Astrocyte (in vitro differentiated cells and primary cell): Measurements from ENCODE around the gene PXDN.
"Not testable (repeated sequence)": the region's sequence is repeated elsewhere in the genome, so short reads cannot be mapped to it uniquely, and the experiment has no call there.

Experiments
- CTCF ChIP-seq: IDR thresholded peaks from 2 replicates; pipeline ENCODE4 v1.5.1; 2011; ENCODE audit warnings: low read depth, mild to moderate bottlenecking, inconsistent platforms, low read length, moderate library complexity; ENCODE audit not compliant: insufficient read depth
- EZH2 ChIP-seq: IDR thresholded peaks from 2 replicates; pipeline ENCODE4 v1.6.1; 2012; ENCODE audit warnings: mild to moderate bottlenecking, low read length, inconsistent platforms; ENCODE audit not compliant: insufficient read depth

GRCh38 chr2:1757146-1757545 lies 12.8 kb upstream of the PXDN start:
- not testable (repeated sequence) for TF ChIP-seq CTCF, EZH2
